Ovary (tissue), 9 donors: Measurements from ENCODE around the gene CBY1. TPM values are rescaled to one million over a fixed set of nuclear protein-coding genes. Genes with fewer than 3 reads are reported as not detected.

ENCODE experiments used
- DNase-seq, 5 donors: peaks; one replicate each; pipeline ENCODE4 v3.0.0-alpha.2; 2019 to 2020
- H3K27ac ChIP-seq, 2 donors: fragments of 200-600 bp; one replicate each; pipeline versions ENCODE4 v1.5.1 to v1.8.0; 2019 to 2022
- H3K27me3 ChIP-seq: fragments of 200-600 bp; one replicate; pipeline ENCODE4 v1.8.0; 2022
- H3K36me3 ChIP-seq: fragments of 200-600 bp; sonication (generic); one replicate; pipeline ENCODE4 v1.5.1; 2019
- H3K4me1 ChIP-seq: one replicate; pipeline ENCODE4 v1.8.1; 2013; ENCODE audit warnings: mild to moderate bottlenecking, moderate library complexity; ENCODE audit not compliant: insufficient read depth
- H3K4me3 ChIP-seq: fragments of 200-600 bp; sonication (generic); one replicate; pipeline ENCODE4 v1.5.1; 2017
- H3K9me3 ChIP-seq, 2 donors: fragments of 200-600 bp in 1 of 2; sonication (generic) in 1 of 2; one replicate each; pipeline versions ENCODE4 v1.5.1 to v1.8.1; 2013 to 2019; ENCODE audit warnings: mild to moderate bottlenecking in 1 of 2, moderate library complexity in 1 of 2
- EP300 ChIP-seq: sonication (generic); formaldehyde crosslinking; IDR thresholded peaks from one replicate; pipeline ENCODE4 v1.6.1; 2017; ENCODE audit warnings: antibody characterized with exemption
- POLR2A ChIP-seq: fragments of 450-650 bp; IDR thresholded peaks from one replicate; pipeline ENCODE4 v1.6.1; 2017; ENCODE audit warnings: antibody characterized with exemption, mild to moderate bottlenecking, moderate library complexity
- WGBS, 3 donors: extraction: QIAGEN DNeasy Blood & Tissue Kit in 1 of 3; methylation state at CpG; one replicate each; pipeline versions ENCODE4 v1.1.5 to v1.1.7; 2013 to 2017; 5-methylcytosine and 5-hydroxymethylcytosine counted together
- intact Hi-C, 4 donors: fragments of 100-400 bp; cut with DNase I; formaldehyde crosslinking; loops; one replicate each; pipeline versions ENCODE4 v1.11.0 to v1.15.1; 2022 to 2023
- polyA plus RNA-seq, 2 donors: library from polyadenylated mRNA; stranded (reverse); fragments of 200-250 nt in 1 of 2; fragments of 350-450 nt in 1 of 2; fragmentation: Illumina TruSeq in 1 of 2; extraction: RNeasy Lipid Tissue Mini Kit (QIAGEN cat#74804) in 1 of 2; gene quantifications; one replicate each; pipeline ENCODE4 v1.2.3, GENCODE V29; 2013 to 2014
- total RNA-seq, 7 donors: library from RNA; depleted of rRNA in 2 of 7; stranded (reverse); fragments of >200 nt in 2 of 7; fragmentation: NEBNext Ultra II Directional in 3 of 7; extraction: Animal tissue kit (Norgen Biotek cat#: 25700) in 3 of 7; gene quantifications; one replicate each; pipeline versions ENCODE4 v1.1.0 to v1.2.4, GENCODE V29; 2016 to 2023
- TF ChIP-seq, protein P1 (sequence below), 3 donors: fragments of 450-650 bp in 2 of 3; fragments of 200-600 bp in 1 of 3; IDR thresholded peaks; one replicate each; pipeline versions ENCODE4 v1.5.1 to v1.8.0; 2016 to 2022; ENCODE audit warnings: antibody characterized with exemption in 3 of 3, mild to moderate bottlenecking in 1 of 3
- donor health status: DM: no; HTN: no; CAD: no; lungs with moderate emphysema.
- donor health status: DM: no; HTN: no; CAD: no.
- donor health status: Bipolar disorder and iron deficiency.
- donor health status: DM: yes; HTN: yes; CAD: no.
- donor health status: DM: no; HTN: no; CAD: no.
- donor health status: DM: yes; HTN: yes; CAD: no.

The CBY1 gene
- total and polyA plus RNA-seq, 9 donors: 15.5 to 84.0 (median 40.5) TPM

DNA sequence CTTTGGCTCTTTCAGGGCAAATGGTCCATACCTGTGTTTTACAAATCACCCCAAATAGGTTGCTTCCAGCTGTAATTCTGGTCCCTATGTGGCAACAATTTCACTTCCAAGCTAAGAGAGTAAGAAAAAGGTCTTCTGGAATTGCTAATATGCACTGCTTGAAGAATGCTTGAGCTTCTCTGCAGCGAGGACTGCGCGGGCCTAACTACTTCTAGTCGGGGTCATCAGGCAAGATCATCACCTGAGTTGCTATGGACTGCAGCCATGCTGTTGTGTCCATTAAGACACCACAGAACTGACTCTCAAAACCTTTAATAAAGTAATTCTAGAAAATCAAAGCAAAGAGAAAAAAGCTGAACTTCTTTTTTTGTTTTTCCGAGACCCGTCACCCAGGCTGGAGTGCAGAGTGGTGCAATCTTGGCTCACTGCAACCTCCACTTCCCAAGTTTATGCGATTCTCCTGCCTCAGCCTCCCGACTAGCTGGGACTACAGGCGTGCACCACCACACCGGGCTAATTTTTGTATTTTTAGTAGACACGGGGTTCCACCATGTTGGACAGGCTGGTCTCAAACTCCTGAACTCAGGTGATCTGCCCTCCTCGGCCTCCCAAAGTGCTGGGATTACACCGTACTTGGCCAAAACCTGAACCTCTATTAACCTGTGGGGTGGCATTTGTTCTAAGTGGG lies 42.1 kb downstream of the CBY1 start:
- H3K4me1 ChIP-seq: peaks cover 14% of the 10 kb centered on the region
- no peak for TF ChIP-seq POLR2A
- no peak for TF ChIP-seq EP300
- TF ChIP-seq, protein P1, sequence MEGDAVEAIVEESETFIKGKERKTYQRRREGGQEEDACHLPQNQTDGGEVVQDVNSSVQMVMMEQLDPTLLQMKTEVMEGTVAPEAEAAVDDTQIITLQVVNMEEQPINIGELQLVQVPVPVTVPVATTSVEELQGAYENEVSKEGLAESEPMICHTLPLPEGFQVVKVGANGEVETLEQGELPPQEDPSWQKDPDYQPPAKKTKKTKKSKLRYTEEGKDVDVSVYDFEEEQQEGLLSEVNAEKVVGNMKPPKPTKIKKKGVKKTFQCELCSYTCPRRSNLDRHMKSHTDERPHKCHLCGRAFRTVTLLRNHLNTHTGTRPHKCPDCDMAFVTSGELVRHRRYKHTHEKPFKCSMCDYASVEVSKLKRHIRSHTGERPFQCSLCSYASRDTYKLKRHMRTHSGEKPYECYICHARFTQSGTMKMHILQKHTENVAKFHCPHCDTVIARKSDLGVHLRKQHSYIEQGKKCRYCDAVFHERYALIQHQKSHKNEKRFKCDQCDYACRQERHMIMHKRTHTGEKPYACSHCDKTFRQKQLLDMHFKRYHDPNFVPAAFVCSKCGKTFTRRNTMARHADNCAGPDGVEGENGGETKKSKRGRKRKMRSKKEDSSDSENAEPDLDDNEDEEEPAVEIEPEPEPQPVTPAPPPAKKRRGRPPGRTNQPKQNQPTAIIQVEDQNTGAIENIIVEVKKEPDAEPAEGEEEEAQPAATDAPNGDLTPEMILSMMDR (IDR thresholded peaks at IDR 0.05): no peak
- intact Hi-C loops: loop anchor here in 1 of 4 donors (5.0 kb wide), 1 partner anchor 131 kb away; no protein-coding TSS in a partner anchor
- H3K36me3 ChIP-seq: no peaks in the 10 kb centered on the region
- DNase-seq: no peak
- peak overlapping the region; percentile 92 to 95 for H3K27ac ChIP-seq
- 87 to 90% (median 87%) methylated on average over 13 of the region's 13 CpGs for WGBS, 3 donors
- peak overlapping the region; percentile 97 for H3K4me3 ChIP-seq
- no peaks in the 10 kb centered on the region for H3K27me3 ChIP-seq
- no peaks in the 10 kb centered on the region for H3K9me3 ChIP-seq

DNA sequence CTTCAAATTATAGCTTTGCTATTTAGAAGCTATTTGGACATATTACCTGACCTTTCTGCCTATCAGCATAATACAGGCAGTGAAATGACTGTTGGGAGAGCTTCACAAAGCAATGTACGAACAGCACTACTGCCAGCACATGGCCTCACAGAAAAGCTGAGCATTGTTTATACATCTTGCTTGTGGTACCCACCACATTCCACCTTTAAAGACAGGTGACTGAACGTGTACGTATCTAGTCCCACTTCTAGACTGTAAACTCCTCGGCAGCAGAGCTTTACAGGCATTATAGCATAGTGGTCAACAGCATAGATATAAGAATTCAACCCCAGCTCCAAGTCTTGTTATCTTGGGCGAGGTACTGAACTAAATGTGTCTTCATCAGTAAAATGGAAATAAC lies 42.7 kb downstream of the CBY1 start:
- no peak for DNase-seq
- intact Hi-C loops: loop anchor here in 1 of 4 donors (5.0 kb wide), 1 partner anchor 132 kb away; no protein-coding TSS in a partner anchor
- Histone ChIP-seq H3K9me3 (no peaks in the 10 kb centered on the region), H3K27me3 (no peaks in the 10 kb centered on the region), H3K36me3 (no peaks in the 10 kb centered on the region), H3K4me3 (peak overlapping the region; percentile 97), H3K4me1 (peaks cover 14% of the 10 kb centered on the region), H3K27ac (peak overlapping the region; percentile 92 to 95)
- WGBS, 3 donors: 39 to 44% (median 41%) methylated on average over 5 of the region's 5 CpGs
- TF ChIP-seq POLR2A (no peak), EP300 (no peak)
- TF ChIP-seq, protein P1 (IDR thresholded peaks at IDR 0.05): no peak

- no peak for TF ChIP-seq EP300
- TF ChIP-seq POLR2A: no peak
- TF ChIP-seq, protein P1 (IDR thresholded peaks at IDR 0.05): no peak
- peak overlapping the region; percentile 92 to 95 for H3K27ac ChIP-seq
- peak overlapping the region; percentile 97 for H3K4me3 ChIP-seq
- H3K36me3 ChIP-seq: no peaks in the 10 kb centered on the region
- H3K9me3 ChIP-seq: no peaks in the 10 kb centered on the region
- H3K27me3 ChIP-seq: no peaks in the 10 kb centered on the region
- intact Hi-C loops: loop anchor here in 1 of 4 donors (5.0 kb wide), 1 partner anchor 132 kb away; no protein-coding TSS in a partner anchor
- peaks cover 14% of the 10 kb centered on the region for H3K4me1 ChIP-seq
- DNase-seq: peak in 1 of 5 donors; percentile 46
- WGBS, 3 donors: 8 to 10% (median 10%) methylated on average over 6 of the region's 6 CpGs
Observed at GRCh38 chr22:38699784-38700183, 43.3 kb downstream of the CBY1 start.

DNA sequence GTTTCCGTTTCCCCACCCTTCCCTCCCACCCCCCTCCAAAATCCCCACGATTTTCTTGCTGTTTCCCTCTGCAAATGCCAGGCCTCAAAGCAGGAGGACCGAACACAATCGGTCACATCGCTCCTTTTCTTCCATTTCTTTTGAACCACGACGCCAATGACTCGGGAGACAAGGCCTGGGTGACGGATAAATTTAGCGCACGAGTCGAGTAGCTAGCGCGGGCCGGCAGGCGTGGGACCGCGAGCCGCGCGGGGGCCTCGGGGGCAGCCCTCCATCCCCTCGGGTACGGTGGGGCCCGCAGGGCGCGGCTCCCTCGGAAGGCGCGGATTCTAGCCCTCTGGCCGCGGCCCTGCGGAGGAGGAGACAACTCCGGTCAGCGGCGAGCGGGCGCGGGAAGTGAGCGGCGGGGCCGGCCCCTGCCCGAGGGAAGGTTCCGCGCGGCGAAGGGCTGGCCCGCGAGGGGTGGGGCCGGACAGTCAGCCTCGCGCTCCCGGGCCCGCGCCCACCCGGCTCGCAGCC lies 43.9 kb downstream of the CBY1 start:
- H3K9me3 ChIP-seq: no peaks in the 10 kb centered on the region
- no peaks in the 10 kb centered on the region for H3K27me3 ChIP-seq
- peak in 4 of 5 donors; percentile 69 to 85 (median 77) for DNase-seq
- peak overlapping the region; percentile 92 to 95 for H3K27ac ChIP-seq
- H3K4me1 ChIP-seq: peaks cover 14% of the 10 kb centered on the region
- WGBS, 3 donors: 0 to 1% (median 0%) methylated on average over 50 to 57 of the region's 57 CpGs
- no peaks in the 10 kb centered on the region for H3K36me3 ChIP-seq
- intact Hi-C loops: no loop called here
- TF ChIP-seq, protein P1 (IDR thresholded peaks at IDR 0.05): no peak
- TF ChIP-seq POLR2A: no peak
- peak overlapping the region; percentile 97 for H3K4me3 ChIP-seq
